Stimulated activated memory B cell treated with anti-CD40 and anti-IgM and Interleukin-4, amounts not matched to agents 10 μg/mL and 1 μg/mL and 100 μg/mL, for 72 hours (primary cell): Measurements from ENCODE around the gene NOP9.
"Not testable (repeated sequence)": the region's sequence is repeated elsewhere in the genome, so short reads cannot be mapped to it uniquely, and the experiment has no call there.

Experiments used
- ATAC-seq: fragments of 150-1000 bp; cut with Tn5 transposase; 2 replicates; pipeline ENCODE4 v1.10.0; 2021
- H3K27ac Mint-ChIP-seq: one replicate; pipeline ENCODE4 v1.8.0; 2022; ENCODE audit warnings: mild to moderate bottlenecking, mixed read lengths
- H3K27me3 Mint-ChIP-seq: one replicate; pipeline ENCODE4 v1.8.0; 2022; ENCODE audit warnings: mixed read lengths
- H3K36me3 Mint-ChIP-seq: one replicate; pipeline ENCODE4 v1.8.0; 2022; ENCODE audit warnings: mixed read lengths
- H3K4me1 Mint-ChIP-seq: one replicate; pipeline ENCODE4 v1.8.0; 2022; ENCODE audit warnings: mixed read lengths
- H3K4me3 Mint-ChIP-seq: one replicate; pipeline ENCODE4 v1.8.0; 2022; ENCODE audit warnings: mild to moderate bottlenecking, moderate library complexity, mixed read lengths
- H3K9me3 Mint-ChIP-seq: one replicate; pipeline ENCODE4 v1.8.0; 2022; ENCODE audit warnings: mixed read lengths

NOP9 gene

DNA sequence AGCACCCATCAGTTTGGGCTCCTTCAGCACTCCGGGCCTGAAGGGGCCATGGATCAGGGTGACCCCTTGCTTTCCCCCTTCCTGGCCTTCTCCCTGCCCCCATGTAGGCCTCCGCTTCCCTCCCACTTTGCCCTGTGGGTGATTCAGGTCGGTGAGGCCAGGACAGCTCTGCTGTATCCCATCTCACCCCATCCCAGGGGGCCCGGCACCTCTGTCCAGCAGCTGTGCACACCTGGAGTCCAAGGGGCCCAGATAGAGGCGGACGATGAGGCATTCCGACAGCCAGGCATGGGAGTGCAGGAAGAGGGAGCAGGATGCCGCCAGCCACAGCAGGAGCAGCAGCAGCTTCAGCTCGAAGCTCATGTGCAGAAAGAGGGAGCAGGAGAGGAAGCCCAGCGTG, 23.0 kb downstream of the NOP9 start:
- ATAC-seq: no peak
- Mint-ChIP-seq H3K36me3 (no peaks in the 10 kb centered on the region), H3K4me3 (no peak overlapping the region), H3K27me3 (peaks cover 30% of the 10 kb centered on the region), H3K4me1 (peaks cover 4% of the 10 kb centered on the region), H3K9me3 (no peaks in the 10 kb centered on the region), H3K27ac (no peak overlapping the region)

DNA sequence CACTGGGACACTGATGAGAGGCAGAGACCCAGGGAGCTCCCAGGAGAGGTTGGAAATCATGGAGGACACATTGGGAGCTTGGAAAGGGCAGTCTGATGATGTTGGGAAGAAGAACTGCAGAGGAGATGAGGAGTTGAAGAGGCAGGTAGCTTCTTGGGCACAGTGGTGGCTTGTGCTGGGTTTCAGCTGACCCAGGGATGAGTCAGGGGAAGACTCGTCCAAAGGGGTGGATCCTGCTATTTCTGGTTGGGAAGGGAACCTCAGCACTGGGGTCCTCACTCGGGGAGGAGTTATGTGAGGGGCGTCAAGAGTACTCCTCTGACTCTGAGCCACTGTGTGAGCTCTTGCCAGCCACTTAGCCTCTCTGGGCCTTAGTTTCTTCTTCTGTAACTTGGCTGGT, 23.7 kb downstream of the NOP9 start:
- Mint-ChIP-seq H3K9me3 (no peaks in the 10 kb centered on the region), H3K4me1 (peaks cover 6% of the 10 kb centered on the region), H3K36me3 (no peaks in the 10 kb centered on the region), H3K27me3 (peaks cover 31% of the 10 kb centered on the region), H3K4me3 (no peak overlapping the region), H3K27ac (no peak overlapping the region)
- no peak for ATAC-seq

DNA sequence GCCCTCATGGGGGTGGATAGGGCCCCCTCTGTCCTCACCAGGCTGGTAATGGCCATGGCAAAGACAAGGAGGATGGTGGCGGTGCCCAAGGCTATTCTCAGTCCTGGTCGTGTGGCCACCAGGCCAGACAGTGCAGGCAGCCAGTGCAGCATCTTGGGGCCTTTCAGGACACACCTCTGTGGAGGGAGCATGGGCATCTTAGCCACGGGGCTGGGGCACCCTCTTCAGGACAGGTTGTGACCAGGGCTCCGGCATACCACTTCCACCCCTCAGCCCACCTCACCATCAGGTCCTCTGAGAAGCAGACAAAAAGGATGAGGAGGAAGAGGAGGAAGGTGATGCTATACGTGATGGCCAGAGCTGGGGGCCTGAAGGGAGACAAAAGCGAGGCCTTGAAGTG, 24.4 kb downstream of the NOP9 start:
- H3K36me3 Mint-ChIP-seq: no peaks in the 10 kb centered on the region
- H3K27me3 Mint-ChIP-seq: peaks cover 31% of the 10 kb centered on the region
- H3K27ac Mint-ChIP-seq: no peak overlapping the region
- no peak overlapping the region for H3K4me3 Mint-ChIP-seq
- peaks cover 11% of the 10 kb centered on the region for H3K4me1 Mint-ChIP-seq
- no peak for ATAC-seq
- no peaks in the 10 kb centered on the region for H3K9me3 Mint-ChIP-seq

DNA sequence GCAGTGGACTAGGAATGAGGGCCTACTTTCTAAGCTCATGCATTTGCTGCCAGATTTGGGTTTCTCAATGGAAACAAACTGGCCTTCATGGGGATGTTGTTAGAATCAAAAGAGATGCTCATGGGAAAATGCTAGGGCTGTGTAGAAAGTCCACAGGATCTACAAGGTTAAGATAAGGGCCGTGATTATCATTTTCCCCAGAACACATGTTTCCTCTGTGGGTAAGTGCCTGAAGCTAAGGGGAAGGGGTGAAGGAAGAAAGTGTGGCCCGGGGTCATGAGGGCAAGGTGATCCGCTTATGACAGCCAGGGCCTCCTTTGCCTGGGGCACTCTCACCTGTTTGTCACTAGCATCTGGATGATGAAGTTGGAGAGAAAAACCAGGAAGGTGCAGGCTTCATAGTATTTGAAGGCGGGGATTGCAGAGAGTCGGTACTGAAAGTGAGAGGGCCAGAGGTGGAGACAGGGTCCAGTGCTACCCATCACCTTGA, 25.4 kb downstream of the NOP9 start:
- Mint-ChIP-seq H3K9me3 (no peaks in the 10 kb centered on the region), H3K27ac (no peak overlapping the region), H3K36me3 (no peaks in the 10 kb centered on the region), H3K27me3 (peaks cover 20% of the 10 kb centered on the region), H3K4me1 (peaks cover 20% of the 10 kb centered on the region), H3K4me3 (no peak overlapping the region)
- ATAC-seq: no peak

DNA sequence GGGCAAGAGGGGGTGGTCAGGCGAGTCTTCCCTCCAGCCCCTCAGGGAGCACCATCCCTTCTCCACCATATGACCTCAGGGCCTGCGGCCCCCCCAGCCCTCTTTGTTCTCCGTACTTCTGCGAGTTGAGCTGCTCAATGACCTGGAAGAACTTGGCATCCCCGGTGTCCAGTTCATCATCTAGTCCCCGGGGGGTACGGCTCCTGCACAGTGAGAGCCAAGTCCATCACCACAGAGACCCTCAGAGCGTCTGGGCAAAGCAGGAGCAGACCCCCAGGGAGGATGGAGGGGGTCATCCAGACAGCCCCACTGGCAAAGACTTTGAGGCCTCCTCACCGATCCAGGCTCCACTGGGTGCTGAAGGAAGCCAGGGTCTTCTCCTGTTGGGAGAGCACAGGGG, 26.3 kb downstream of the NOP9 start:
- Mint-ChIP-seq H3K27me3 (peaks cover 15% of the 10 kb centered on the region), H3K4me3 (no peak overlapping the region), H3K9me3 (no peaks in the 10 kb centered on the region), H3K4me1 (peaks cover 20% of the 10 kb centered on the region), H3K27ac (no peak overlapping the region), H3K36me3 (no peaks in the 10 kb centered on the region)
- no peak for ATAC-seq

DNA sequence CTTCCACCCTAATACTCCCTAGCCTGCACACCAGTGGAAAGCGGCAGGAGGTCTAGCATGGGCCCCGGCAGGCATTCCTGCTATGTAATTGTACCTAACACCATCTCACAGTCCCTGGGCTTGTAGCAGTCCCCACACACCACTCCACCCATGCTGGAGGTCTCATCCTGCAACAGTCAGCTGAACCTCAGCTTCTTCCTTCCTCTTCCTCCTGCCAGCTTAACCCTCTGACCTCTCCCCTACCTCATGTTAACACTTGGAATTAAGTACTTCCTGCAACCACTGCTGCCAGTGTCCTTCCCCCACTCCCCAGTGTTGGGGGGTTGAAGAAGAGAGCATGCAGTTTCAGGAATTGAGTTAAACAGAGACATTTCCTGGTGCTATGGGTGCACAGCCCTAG, 27.7 kb downstream of the NOP9 start:
- no peak overlapping the region for H3K27ac Mint-ChIP-seq
- H3K36me3 Mint-ChIP-seq: no peaks in the 10 kb centered on the region
- H3K9me3 Mint-ChIP-seq: no peaks in the 10 kb centered on the region
- ATAC-seq: no peak
- H3K4me1 Mint-ChIP-seq: peaks cover 30% of the 10 kb centered on the region
- peaks cover 18% of the 10 kb centered on the region for H3K27me3 Mint-ChIP-seq
- H3K4me3 Mint-ChIP-seq: no peak overlapping the region

DNA sequence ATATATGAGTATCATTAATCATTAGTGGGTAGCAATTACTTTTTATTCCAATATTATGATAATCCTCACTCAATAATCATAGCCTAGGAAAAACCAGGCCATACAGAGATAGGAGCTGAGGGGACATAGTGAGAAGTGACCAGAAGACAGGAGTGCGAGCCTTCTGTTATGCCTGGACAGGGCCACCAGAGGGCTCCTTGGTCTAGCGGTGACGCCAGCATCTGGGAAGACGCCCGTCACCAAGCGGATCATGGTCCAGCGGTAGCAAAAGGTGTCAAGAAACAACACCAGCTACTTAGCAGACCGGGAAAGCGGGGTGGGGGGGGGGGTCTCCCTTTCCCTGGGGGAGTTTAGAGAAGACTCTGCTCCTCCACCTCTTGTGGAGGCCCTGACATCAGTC, 28.3 kb downstream of the NOP9 start:
- ATAC-seq, H3K4me3 Mint-ChIP-seq, H3K27ac Mint-ChIP-seq, H3K36me3 Mint-ChIP-seq, H3K9me3 Mint-ChIP-seq: not testable (repeated sequence)
- H3K4me1 Mint-ChIP-seq: peaks cover 36% of the 10 kb centered on the region
- peaks cover 18% of the 10 kb centered on the region for H3K27me3 Mint-ChIP-seq

DNA sequence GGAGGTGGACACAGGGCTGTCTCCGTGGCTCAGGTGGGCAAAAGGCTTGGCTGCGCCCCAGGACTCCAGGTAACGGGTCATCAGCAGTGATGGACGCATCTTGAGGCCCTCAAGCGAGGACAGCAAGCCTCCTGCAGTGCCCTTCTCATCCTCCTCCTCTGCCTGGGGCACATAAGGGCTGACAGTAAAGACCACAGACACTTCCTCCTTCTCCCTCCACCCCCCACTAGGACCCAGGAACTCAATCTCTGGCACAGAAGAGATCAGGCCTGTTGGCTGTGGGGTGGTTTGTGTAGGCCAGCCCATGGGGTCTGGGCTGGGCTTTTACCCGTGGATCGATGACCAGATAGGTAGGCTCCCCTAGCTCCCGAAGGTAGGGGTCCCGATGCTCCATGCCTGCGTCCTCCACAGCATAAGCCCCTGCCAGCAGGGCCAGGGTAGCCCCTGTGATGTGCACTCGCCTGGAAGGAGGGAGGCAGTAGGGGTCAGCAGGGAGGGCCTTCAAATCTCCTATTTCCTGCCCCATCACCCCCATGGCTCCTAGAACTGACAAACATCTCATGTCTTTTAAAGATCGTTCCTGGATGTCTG, 29.5 kb downstream of the NOP9 start:
- Mint-ChIP-seq H3K9me3 (no peaks in the 10 kb centered on the region), H3K4me1 (peaks cover 47% of the 10 kb centered on the region), H3K27ac (no peak overlapping the region), H3K36me3 (no peaks in the 10 kb centered on the region), H3K4me3 (no peak overlapping the region), H3K27me3 (peaks cover 30% of the 10 kb centered on the region)
- no peak for ATAC-seq

DNA sequence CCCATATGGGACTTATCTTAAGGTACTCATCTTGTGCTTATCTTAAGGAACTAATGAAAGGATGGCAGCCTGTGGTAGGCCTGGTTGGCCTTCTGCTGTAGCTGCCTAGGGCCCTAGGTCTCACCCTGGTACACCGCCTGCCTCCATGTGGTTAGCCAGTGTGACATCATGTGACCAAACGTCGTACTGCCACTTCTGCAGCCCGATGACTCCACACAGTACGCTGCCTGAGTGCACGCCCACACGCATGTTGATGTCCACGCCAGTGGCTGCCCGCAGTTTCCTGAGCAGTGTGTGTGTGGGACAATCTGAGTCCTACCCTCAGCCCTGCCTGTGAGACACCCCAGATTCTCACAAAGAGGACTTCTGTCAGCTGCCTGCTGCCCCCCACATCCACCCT, 30.1 kb downstream of the NOP9 start:
- ATAC-seq: no peak
- no peak overlapping the region for H3K4me3 Mint-ChIP-seq

DNA sequence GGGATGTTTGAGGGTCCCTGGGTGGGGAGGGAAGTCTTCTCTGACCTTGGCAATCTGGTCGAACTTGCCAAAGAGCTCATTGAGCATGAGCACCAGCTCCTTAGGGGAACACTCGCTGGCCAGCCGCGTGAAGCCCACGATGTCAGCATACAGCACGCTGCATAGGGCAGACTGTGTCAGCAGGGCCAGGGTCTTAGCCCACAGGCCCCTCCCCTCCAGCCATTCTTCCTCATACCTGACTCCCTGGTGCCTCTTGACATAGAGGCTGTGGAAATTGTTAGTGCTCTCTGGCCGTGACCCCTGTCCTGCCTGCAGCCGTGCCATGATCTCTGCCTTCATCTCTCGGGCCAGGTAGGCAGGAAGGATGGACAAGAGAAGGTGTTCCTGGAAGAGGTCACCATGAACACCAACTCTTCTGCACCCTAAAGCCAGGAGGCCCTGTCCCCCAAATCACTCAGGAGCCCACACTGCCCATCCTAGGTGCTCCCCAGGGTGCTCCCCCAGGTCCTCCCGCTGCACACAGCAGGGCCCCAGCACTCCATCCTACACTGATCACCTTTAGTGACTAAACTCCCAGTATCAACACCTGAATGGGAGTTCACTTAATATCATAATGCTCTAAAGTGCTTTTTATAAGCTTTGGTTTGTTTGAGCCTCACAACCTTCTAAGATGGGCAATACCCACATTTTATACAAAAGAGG, 31.5 kb downstream of the NOP9 start:
- ATAC-seq: no peak
- no peak overlapping the region for H3K27ac Mint-ChIP-seq
- no peaks in the 10 kb centered on the region for H3K9me3 Mint-ChIP-seq
- no peak overlapping the region for H3K4me3 Mint-ChIP-seq
- H3K4me1 Mint-ChIP-seq: peaks cover 60% of the 10 kb centered on the region
- peaks cover 9% of the 10 kb centered on the region for H3K36me3 Mint-ChIP-seq
- peaks cover 44% of the 10 kb centered on the region for H3K27me3 Mint-ChIP-seq

More for the DNA sequence above, 30.1 kb downstream of the NOP9 start:
- peaks cover 36% of the 10 kb centered on the region for H3K27me3 Mint-ChIP-seq
- H3K27ac Mint-ChIP-seq: no peak overlapping the region
- H3K9me3 Mint-ChIP-seq: no peaks in the 10 kb centered on the region
- peaks cover 53% of the 10 kb centered on the region for H3K4me1 Mint-ChIP-seq
- H3K36me3 Mint-ChIP-seq: no peaks in the 10 kb centered on the region

DNA sequence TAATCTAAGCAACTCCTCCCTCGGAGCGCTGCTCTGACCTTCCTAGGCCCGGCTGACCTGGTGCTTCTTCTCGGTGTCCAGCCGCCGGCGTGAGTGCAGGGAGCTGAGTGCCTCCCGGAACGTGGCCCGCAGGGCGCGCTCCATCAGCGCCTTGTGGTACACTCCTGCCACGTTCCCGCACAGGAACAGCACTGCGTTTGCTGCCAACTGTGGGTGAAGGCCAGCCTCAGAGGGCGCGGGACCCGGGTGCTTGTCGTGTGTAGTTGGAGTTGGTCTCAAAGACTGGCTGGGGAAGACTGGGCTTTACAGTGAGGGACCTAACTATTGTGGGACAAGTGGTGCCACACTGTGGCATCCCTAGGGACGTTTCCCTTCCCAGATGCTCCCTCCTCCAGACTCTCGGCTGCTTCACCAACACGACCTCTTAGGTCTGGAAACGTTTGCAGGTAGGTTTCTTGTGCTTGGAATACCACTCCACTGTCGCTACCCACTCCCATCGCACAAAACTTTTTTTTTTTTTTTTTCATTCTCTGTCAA, 32.1 kb downstream of the NOP9 start:
- Mint-ChIP-seq H3K27me3 (peaks cover 44% of the 10 kb centered on the region), H3K36me3 (peaks cover 15% of the 10 kb centered on the region), H3K4me1 (peaks cover 60% of the 10 kb centered on the region), H3K27ac (peak overlapping the region; percentile 75), H3K4me3 (peak overlapping the region; percentile 84), H3K9me3 (no peaks in the 10 kb centered on the region)
- no peak for ATAC-seq

DNA sequence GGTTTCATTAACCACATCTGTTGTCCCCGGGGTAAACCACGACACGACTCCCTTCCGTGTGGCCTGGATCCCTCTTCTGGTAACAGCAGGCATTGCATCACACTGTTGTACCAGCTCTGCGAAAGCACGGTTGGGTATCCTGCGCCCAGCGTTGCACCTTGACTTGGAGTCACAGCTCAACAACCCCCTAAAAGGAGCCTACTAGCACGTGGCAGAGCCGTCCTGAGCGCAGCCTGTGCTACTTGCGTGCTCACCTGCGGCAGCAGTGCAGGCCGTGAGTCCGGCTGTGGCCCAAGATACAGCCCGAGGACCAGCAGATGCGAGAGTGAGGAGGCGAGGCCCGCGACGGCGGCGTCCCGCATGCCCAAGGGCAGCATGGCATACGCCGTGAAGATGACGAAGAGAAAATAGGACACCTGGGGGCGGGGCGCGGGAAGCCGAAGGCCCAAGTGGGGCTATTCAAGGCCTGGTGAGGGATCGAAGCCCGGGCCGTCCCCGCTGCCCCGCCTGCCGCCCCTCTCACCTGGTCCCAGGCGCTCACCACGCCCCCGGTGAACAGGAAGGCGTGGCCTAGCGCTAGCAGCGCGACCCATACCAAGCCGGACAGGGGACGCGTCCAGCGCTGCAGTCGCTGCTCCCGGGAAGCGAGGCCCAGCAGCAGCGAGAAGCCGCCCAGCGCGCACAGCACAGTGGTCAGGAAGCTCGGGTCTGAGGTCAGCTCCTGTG, 32.8 kb downstream of the NOP9 start:
- Mint-ChIP-seq H3K27ac (peak overlapping the region; percentile 75), H3K36me3 (peaks cover 22% of the 10 kb centered on the region), H3K4me3 (peak overlapping the region; percentile 84), H3K4me1 (peaks cover 58% of the 10 kb centered on the region), H3K9me3 (no peaks in the 10 kb centered on the region), H3K27me3 (peaks cover 44% of the 10 kb centered on the region)
- ATAC-seq: peak; percentile 93

DNA sequence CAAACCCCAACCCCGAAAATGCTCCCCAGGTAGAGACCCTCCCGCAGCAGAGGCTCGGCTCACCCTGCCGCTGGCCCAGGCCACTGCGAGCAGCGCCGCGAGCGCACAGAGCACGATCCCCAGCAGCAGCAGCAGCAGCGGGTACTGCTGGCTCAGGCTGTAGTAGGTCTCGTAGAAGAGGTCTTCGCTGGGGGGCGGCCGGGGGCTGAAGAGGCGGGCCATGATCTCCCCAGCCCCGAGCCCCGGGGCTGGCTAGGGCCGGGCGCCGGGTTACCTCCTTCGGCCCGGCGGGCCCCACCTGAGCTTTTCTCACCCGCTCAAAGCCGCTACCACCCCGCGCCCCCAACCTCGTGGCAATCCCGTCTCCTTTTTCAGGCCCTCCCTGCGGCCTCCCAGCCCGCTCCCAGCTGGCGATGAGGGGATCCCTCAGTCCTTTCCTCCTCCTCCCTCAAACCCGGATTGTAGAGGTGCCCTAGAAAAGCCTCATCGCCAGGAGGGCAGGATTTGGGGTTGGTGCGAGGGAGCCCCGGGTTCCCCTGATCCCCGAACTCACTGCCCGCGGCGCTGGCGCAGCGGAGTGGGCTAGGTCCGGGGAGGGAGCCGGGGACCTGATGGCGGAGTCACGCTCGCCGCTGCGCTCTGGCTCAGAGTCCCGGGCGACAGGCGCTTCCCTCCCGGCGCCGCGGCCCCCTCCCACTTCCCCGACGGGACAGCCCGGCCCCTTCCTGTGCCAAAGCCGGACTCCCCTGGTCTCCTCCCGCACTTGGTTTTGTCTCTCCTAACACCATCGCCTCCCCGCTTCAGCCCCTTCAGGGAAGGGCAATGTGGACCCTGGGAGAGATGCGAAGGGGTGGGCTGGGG, 35.0 kb downstream of the NOP9 start, which contains the start of gene ADCY4:
ADCY4 (minus strand) TSS at position 641 of the 861 bp plus-strand sequence; CDS start at position 222, 419 bp downstream.
- Mint-ChIP-seq H3K27me3 (peaks cover 36% of the 10 kb centered on the region), H3K4me1 (peaks cover 64% of the 10 kb centered on the region), H3K9me3 (no peaks in the 10 kb centered on the region), H3K27ac (no peak within 1 kb of the TSS), H3K4me3 (peak within 1 kb of the TSS; percentile 33), H3K36me3 (peaks cover 32% of the 10 kb centered on the region)
- peak; percentile 46 for ATAC-seq

DNA sequence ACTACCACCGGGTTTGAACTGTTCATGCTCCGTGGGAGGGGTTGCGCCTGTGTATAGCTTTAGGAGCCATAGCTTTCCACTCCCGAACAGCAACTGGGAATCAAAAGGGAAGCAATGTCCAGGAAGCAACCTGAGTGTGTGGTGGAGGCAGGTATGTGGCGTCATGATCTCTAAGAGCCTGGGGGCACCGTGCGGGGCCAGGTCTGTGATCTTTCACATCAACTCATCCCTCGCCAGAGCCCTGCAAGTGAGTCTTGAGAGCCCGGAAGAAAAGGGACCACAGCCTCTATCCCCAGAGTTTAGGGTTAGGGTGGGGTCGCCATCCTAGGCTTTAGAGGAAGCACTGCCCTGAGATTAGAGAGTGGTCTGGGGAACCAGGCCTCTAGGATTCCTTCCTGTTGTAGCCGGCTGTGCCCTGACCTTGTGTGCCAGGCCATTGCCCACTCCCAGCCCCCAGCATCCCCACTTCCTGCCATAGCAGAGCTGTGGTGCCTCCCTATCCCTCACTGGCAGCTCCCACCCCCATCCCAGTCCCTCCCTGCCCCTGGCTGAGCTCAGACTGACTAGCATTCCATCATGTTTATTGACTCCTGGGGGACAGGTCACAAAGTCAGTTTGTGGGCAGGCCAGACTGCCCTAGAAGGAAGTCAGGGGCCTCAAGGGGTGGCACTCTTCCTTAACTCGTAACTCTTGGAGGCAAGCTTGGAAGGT, 36.0 kb downstream of the NOP9 start:
- peaks cover 69% of the 10 kb centered on the region for H3K4me1 Mint-ChIP-seq
- H3K4me3 Mint-ChIP-seq: no peak overlapping the region
- H3K27ac Mint-ChIP-seq: no peak overlapping the region
- peaks cover 36% of the 10 kb centered on the region for H3K27me3 Mint-ChIP-seq
- H3K9me3 Mint-ChIP-seq: no peaks in the 10 kb centered on the region
- ATAC-seq: no peak
- peaks cover 32% of the 10 kb centered on the region for H3K36me3 Mint-ChIP-seq
